SK-N-MC (cell line): ENCODE results near the gene FOXP1.

ENCODE experiments used
- EZH2 ChIP-seq: fragments of 200-600 bp; sonication (generic); IDR thresholded peaks from one replicate; pipeline ENCODE4 v1.6.1; 2017; ENCODE audit warnings: antibody characterized with exemption
- FOXP2 ChIP-seq: optimal IDR thresholded peaks from 2 replicates; pipeline ENCODE3; 2011; ENCODE audit warnings: mild to moderate bottlenecking, moderate library complexity; ENCODE audit not compliant: insufficient read depth; ENCODE audit errors: extremely low read length, control extremely low read depth
- POLR2AphosphoS5 ChIP-seq: IDR thresholded peaks from 2 replicates; pipeline ENCODE4 v1.6.1; 2012; ENCODE audit warnings: mild to moderate bottlenecking, low read depth, low read length, borderline replicate concordance

DNA sequence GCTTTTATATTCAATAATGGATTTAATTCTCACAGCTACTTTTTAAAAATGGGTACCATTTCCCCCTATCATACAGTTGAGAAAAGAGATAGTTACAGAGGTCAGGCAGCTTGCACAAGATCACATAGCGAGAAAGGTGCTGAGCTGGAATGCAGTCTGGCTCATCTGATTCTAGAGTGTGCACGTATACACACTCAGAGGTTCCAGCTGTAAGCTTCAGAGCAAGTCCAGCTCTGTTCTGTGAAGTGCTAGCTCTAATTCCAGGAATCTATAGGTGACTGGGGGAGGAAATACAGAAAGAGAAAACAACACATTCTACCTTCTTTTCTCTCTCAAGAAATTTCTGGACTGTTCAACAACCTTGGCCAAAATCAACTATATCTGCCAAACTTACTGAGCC lies 318.7 kb downstream of the FOXP1 start:
- TF ChIP-seq POLR2AphosphoS5 (no peak), FOXP2 (no peak), EZH2 (no peak)
